ENCODE measurements around the gene SF3A2. TPM values are rescaled to one million over a fixed set of nuclear protein-coding genes. Genes with fewer than 3 reads are reported as not detected.

Gene SF3A2
- total RNA-seq, 1 donor from 2014 or later, result 65.8 TPM

DNA sequence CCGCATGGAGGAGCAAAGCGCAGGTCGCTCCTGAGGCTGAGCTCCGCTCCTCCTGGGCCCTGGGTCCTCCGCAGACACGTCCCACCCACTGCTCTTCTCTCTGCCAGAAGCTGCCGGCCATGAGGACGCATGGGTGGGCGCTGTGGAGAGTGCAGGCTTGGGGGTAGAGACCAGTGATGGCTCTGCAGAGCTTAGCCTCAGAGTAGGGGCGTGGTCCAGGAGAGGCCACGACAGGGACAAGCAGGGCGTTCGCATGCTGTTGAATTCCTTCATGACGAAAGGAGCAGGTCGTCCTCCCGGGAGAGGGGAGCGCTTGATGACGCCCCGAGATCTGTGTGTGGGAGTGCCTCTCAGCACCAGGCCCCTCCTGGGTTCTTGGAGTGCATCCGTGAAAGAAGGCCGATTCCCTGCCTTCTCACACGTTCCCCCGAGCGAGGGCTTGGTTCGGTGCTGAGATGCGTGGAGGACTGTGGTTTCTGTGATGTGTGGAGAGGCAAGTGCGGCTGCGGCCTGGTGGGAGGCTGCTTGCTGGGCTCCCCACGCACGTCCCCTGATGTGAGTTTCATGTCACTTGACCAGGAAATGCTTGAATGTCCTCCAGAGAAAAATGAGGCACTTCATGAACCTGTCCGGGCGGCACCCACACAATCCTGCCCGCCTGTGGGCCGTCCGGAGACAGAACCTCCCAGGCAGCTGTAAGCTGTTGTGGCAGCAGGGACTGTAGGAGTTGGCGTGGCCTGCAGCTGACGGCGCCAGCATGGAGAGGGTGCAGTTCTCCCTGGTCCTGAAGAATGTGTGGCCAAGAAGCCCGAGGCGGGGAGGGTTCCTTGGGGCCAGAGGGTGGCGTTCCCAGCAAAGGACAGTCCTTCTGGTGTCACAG, 4.5 kb downstream of the SF3A2 start:
- DNase-seq (ENCODE audit: low spot score), result no peak

DNA sequence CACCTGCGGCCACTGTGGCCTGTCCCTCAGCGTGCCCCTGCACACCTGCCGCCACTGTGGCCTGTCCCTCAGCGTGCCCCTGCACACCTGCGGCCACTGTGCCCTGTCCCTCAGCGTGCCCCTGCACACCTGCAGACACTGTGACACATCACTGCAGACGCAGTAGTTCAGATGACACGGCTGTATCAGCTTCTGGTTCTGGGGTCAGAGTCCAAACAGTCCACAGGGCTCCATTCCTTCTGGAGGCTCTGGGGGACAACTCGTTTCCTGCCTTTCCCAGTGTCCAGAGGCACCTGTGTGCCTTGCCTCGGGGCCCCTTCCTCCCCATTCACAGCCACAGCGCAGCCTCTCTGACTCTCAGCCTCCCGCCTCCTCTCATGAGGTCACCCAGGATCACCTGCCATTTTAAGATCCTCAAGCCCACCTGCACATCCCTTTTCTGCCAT, 5.5 kb downstream of the SF3A2 start:
- DNase-seq (ENCODE audit: low spot score), result no peak

DNA sequence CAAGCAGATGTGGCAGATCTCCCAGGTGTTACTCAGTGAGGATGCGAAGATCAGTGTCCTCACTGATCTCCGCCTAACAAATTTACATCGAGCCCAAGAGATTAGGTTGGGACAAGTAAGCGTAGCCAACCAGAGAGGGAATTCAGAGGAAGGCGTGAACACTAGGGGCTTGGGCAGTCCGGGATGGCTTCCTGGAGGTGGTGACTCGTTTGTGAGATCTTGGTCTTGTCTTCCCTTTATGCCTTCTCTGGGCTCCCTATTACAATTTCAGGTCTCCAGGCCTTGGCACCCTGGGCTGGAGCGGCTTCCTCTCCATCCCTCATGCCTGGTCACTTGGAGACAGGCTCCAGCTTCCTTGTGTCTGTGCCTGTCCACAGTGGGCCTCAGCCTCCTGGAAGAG, 6.2 kb downstream of the SF3A2 start:
- DNase-seq (ENCODE audit: low spot score), result no peak

DNA sequence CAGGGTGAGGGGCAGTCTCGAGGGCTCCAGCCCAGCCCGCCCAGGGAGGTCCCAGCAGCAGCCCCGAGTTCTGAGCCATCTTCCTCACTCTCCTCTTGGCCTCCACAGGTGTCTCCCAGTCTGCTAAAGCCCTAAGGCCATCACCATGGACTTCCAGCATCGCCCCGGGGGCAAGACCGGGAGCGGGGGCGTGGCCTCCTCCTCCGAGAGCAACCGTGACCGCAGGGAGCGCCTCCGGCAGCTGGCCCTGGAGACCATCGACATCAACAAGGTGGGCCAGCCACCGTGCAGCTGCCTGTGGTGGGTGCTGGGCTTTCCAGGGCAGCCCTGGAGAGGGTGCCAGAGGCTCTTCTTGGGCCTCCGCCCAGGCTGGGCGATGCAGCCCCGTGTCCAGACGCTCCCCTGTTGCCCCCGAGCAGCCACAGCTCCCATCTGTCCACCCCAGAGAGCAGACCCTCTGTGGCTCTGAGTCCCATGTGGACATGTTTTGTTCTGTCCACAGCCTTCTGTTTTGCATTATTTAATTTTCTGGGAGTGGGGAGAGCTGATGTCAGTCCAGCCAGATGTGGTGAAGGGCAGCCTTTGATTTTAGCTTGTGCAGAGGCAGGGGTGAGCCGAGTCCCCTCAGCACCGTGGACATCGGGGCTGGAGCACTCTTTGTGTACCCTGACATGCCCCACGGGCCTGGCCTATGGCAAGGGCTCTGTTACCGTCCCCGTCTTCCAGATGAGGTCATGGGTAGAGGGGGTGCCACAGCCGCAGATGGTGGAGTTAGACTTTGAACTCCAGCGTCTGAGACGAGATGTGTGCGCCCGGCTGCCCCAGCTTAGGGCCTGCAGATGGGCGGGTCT, 6.9 kb downstream of the SF3A2 start:
- no peak for DNase-seq (ENCODE audit: low spot score)

DNA sequence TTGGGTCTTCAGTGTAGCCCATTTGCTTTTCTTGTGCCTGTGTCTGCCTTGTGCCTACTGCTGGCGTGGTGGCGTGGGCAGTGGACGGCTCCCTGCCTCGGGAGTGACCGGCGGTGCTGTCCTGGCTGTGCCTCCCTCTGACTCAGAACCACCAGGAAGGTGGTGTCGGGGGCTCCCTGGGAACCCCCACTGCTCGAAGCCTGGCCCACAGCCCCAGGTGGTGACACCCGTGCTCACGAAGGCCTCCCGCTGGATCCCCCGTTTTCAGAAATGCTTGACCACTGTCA, 7.4 kb downstream of the SF3A2 start:
- no peak for DNase-seq (ENCODE audit: low spot score)

DNA sequence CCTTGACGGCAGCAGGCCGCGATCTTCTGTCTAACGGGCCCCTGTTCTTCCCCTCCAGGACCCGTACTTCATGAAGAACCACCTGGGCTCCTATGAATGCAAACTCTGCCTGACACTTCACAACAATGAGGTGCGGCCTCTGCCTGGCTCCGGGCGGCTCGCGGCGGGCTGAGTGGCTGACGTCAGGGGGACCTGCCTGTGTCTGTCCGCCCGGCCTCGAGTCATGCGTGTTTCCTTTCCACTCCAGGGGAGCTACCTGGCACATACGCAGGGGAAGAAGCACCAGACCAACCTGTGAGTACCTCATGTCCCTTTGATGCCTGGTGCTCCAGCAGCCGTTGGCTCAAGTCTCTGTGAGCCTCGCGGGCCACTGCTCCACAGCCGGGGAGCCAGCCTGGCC, 7.9 kb downstream of the SF3A2 start:
- no peak for DNase-seq (ENCODE audit: low spot score)

DNA sequence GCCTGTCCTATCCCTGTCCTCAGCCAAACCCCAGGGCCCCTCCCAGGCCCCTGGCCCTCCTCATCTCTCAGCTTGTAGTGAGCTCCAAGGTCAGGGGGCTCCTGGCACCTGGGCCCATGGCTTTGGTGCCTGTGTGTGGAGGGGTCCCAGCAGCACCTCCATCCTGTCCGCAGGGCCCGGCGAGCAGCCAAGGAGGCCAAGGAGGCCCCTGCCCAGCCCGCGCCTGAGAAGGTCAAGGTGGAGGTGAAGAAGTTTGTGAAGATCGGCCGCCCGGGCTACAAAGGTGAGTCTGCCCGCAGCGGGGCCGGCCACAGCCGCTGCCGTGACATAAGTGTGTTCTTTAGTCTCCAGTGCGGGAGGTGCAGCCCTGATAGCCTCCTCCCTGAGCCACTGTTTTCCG, 8.6 kb downstream of the SF3A2 start:
- no peak for DNase-seq (ENCODE audit: low spot score)

DNA sequence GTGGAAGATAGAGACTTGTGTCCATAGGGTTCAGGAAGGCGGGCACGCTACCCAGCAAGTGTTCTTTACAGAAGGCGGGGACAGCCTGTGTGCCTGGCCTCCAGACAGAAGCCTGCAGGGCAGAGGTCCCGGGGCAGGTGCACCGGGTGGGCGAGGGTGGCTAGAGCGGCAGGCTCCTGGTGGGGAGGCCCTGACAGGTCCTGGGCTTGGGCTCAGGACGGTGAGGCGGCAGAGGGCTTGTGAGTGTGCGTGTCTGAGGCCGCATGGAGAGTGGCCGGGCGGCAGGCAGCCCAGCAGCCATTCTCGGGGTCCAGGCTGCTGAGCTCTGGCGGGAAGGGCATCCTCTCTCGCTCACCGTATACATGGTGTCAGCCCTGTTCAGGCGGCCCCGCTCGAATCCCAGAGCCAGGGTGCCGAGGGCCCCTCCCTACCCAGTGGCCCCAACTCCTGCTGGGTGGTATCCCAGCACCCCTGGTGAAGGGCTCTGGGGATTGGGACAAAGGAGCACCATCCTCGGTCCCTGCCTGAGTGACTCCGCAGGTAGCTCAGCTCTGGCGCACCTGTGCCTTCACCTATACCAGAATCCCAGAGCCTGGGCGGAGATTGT, 9.5 kb downstream of the SF3A2 start:
- DNase-seq (ENCODE audit: low spot score), result no peak

DNA sequence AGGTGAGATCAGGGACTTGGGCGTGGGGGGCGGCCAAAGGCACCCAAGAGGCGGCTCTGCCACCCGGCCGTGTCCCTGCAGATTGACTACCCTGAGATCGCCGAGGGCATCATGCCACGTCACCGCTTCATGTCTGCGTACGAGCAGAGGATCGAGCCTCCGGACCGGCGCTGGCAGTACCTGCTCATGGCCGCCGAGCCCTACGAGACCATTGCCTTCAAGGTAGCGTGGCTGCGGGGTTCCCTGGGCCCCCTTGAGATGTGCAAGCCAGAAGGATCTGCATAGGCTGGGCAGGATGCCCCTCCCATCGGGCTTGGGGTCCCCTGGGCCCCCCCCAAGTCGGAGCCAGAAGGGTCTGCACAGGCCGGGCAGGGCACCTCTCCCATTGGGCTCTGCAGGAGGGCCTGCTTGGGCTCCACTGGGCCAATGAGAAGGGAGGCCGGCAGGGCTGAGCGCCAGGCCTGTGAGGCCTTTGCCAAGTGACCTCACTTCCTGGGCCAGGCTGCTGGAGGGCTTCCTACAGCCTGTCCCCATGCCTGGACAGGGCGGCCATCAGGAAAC, 10.3 kb downstream of the SF3A2 start:
- DNase-seq (ENCODE audit: low spot score), result no peak

DNA sequence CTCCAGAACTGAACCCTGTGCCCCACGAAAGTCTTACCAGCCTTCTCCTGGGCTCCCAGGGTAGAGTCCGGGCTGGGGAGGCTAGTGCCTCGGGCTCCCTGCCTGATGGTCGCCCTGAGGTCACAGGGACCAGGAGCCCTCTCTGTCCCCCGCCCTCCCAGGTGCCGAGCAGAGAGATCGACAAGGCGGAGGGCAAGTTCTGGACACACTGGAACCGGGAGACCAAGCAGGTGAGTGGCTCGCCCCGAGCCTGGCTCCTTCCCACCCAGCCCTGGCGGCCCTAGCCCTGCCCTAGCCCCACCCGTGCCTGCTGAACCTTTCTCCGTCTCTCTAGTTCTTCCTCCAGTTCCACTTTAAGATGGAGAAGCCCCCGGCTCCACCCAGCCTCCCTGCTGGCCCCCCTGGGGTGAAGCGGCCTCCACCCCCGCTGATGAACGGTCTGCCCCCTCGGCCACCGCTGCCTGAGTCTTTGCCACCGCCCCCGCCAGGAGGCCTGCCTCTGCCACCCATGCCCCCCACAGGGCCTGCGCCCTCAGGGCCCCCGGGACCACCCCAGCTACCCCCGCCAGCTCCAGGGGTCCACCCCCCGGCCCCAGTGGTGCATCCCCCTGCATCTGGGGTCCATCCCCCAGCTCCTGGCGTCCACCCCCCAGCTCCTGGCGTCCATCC, 10.9 kb downstream of the SF3A2 start:
- DNase-seq (ENCODE audit: low spot score), result no peak

DNA sequence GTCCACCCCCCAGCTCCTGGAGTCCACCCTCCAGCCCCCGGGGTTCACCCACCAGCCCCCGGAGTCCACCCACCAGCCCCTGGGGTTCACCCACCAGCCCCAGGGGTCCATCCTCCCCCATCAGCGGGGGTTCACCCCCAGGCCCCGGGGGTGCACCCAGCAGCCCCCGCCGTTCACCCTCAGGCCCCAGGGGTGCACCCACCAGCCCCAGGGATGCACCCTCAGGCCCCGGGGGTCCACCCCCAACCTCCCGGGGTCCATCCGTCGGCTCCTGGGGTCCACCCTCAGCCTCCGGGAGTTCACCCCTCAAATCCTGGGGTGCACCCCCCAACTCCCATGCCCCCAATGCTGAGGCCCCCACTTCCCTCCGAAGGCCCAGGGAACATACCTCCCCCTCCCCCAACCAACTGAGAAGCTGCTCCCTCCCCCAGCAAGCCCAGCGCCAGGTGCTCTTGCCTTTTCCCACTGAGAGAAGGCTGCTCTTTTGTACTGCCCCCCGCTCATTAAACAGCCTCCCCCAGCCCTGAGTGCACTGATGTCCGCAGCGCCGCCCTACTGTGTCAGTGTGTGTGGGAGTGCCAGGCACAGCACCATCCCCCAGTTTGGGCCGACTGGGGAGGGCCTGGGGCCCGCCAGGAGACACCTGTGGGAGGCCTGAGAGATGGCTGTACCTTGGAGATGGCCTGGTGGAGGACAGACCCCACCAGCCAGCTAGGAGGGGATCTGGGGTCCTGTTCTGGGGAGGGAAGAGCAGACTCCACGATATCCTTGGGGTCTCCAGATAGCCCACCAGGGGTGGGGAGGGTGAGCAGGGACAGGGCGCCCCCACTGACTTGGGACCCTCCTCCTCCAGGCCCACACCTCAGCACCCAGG, 11.7 kb downstream of the SF3A2 start:
- no peak for DNase-seq (ENCODE audit: low spot score)

DNA sequence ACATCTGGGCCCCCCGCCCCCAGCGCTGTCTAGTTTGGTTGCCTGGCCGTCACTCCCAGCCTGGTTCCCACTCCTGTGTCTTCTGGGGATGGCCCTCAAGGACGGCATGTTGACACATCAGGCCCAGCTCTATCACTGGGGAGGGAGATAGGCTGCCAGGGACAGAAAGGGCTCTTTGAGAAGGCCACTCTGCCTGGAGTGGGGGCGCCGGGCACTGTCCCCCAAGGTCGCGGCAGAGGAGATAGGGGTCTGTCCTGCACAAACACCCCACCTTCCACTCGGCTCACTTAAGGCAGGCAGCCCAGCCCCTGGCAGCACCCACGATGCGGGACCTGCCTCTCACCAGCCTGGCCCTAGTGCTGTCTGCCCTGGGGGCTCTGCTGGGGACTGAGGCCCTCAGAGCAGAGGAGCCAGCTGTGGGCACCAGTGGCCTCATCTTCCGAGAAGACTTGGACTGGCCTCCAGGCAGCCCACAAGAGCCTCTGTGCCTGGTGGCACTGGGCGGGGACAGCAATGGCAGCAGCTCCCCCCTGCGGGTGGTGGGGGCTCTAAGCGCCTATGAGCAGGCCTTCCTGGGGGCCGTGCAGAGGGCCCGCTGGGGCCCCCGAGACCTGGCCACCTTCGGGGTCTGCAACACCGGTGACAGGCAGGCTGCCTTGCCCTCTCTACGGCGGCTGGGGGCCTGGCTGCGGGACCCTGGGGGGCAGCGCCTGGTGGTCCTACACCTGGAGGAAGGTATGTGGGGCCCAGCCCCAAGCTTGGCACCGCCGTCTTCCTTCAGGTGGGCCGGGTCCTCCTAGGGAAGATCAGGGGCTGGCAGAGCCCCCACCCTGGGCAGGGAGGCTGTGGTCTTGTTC, 12.6 kb downstream of the SF3A2 start, which contains the start of gene AMH:
Gene AMH, plus strand, starts transcription at position 314 of the 857 bp plus-strand sequence. Its CDS starts 10 bp downstream, at position 324.
- no peak for DNase-seq (ENCODE audit: low spot score)

DNA sequence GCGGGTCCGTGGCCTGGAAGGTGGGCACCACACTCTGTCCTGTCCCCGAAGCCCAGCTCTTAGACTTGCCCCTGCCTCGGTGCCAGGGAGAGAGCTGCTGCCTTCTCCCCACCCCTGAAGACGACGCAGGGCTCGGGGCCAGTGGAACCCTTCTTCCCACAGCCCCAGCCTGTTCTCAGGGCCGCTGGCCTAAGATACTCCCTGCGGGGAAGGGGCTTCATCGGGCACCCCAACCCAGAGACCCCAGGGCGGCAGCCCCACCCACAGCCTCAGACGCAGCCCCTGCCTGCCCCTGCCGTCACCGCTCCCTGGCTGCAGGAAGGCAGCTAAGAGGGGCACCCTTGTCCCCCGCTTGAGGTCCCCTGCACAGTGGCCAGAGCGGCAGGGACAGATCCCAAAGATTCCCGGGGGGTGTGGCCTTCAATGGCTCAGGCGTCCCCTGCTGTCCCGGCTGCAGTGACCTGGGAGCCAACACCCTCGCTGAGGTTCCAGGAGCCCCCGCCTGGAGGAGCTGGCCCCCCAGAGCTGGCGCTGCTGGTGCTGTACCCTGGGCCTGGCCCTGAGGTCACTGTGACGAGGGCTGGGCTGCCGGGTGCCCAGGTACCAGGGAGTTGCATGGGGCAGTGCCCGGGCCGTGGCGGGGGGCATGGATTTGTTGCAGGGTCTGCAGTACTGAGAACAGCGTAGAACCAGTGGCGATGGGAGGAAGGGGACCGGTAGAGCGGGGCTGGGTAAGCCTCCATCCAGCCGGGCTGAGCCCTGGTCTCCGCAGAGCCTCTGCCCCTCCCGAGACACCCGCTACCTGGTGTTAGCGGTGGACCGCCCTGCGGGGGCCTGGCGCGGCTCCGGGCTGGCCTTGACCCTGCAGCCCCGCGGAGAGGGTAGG, 13.5 kb downstream of the SF3A2 start:
- DNase-seq (ENCODE audit: low spot score), result no peak

DNA sequence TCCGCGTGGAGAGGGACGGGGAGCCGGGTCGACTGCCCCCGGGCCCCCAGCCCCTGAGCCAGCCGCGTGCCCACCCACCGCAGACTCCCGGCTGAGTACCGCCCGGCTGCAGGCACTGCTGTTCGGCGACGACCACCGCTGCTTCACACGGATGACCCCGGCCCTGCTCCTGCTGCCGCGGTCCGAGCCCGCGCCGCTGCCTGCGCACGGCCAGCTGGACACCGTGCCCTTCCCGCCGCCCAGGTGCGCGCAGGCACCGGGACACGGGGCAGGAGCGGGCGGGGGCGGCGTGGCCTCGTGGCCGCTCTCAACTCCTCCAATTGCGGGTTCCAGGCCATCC, 14.1 kb downstream of the SF3A2 start:
- no peak for DNase-seq (ENCODE audit: low spot score)

DNA sequence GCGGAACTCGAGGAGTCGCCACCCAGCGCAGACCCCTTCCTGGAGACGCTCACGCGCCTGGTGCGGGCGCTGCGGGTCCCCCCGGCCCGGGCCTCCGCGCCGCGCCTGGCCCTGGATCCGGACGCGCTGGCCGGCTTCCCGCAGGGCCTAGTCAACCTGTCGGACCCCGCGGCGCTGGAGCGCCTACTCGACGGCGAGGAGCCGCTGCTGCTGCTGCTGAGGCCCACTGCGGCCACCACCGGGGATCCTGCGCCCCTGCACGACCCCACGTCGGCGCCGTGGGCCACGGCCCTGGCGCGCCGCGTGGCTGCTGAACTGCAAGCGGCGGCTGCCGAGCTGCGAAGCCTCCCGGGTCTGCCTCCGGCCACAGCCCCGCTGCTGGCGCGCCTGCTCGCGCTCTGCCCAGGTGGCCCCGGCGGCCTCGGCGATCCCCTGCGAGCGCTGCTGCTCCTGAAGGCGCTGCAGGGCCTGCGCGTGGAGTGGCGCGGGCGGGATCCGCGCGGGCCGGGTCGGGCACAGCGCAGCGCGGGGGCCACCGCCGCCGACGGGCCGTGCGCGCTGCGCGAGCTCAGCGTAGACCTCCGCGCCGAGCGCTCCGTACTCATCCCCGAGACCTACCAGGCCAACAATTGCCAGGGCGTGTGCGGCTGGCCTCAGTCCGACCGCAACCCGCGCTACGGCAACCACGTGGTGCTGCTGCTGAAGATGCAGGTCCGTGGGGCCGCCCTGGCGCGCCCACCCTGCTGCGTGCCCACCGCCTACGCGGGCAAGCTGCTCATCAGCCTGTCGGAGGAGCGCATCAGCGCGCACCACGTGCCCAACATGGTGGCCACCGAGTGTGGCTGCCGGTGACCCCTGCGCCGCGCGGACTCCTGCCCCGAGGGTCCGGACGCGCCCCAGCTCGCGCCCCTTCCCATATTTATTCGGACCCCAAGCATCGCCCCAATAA, 14.8 kb downstream of the SF3A2 start:
- DNase-seq (ENCODE audit: low spot score), result no peak

DNA sequence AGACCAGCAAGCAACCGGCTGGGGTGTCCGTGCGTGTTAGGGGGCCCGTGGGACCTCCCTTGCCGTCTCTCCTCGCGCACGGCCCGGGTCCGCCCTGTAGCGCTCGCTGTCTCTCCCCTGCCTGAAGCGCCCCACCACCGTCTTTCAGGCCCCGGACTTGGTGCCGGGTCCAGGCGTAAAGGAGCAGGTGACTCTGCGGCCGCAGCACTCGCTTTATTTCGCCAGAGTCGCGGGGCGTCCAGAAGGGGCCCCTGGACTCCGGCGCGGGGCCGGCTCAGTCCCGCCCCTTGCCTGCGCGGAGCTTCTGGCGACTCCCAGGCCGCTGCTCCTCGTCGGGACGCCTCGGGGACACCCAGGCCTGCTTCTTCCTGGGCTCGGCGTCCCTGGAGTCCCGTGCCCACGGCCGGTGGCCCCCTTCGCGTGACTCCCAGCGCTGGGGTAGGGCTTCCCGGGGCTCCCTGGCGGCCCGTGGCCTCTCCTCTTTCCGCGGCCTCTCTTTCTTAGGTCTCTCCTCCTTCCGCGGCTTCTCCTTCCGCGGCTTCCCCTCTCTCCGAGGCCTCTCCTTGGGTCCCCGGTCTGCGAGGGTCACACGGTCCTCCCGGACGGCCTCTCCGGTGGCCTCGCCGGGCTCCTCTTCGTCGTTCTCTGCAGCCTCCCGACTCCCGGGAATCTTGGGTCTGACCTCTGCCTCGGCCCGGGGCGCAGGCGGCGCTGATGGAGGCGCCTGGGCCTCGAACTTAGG, 15.6 kb downstream of the SF3A2 start:
- DNase-seq (ENCODE audit: low spot score), result no peak

DNA sequence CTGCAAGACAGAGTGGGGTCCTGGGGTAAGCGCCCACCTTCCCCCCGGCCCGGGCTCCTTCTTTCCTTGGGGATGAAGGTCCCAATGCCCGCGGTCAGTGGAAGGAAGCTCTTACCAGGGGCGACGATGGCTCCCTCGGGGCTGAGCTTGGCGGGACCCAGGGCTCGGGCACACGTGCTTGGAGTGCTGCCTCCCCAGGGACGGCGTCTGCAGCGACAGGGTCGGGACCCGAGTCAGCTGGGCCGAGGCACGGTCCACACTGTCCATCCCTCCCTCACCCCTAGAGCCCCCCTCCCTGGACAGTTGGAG, 16.1 kb downstream of the SF3A2 start:
- DNase-seq (ENCODE audit: low spot score), result no peak
